GM12892 (cell line): ENCODE results near the gene CEP128.

Source experiments
- POLR2A ChIP-seq: IDR thresholded peaks from 2 replicates; pipeline ENCODE4 v1.6.1; 2011; ENCODE audit warnings: low read depth, low read length, control low read depth
- POLR2AphosphoS5 ChIP-seq: IDR thresholded peaks from 2 replicates; pipeline ENCODE4 v1.6.1; 2011; ENCODE audit warnings: low read depth, low read length, control low read depth
- TAF1 ChIP-seq: IDR thresholded peaks from 2 replicates; pipeline ENCODE4 v1.6.1; 2011; ENCODE audit warnings: low read depth, mild to moderate bottlenecking, control low read depth, low read length, borderline replicate concordance

GRCh38 chr14:80787876-80788275 lies 153.7 kb downstream of the CEP128 start:
- TF ChIP-seq POLR2A (no peak), POLR2AphosphoS5 (no peak), TAF1 (no peak)
